Activated CD4-positive, alpha-beta T cell treated with anti-CD3 and anti-CD28 coated beads, Interleukin-2, amount 50 U/mL, for 48 hours (primary cell): ENCODE results near the gene ARPC3.
"Not testable (repeated sequence)": the region's sequence is repeated elsewhere in the genome, so short reads cannot be mapped to it uniquely, and the experiment has no call there.

Experiments used
- DNase-seq, 2 experiments: peaks; one replicate each; pipeline ENCODE4 v3.0.0-alpha.2; 2020

Gene ARPC3

GRCh38 chr12:110410086-110410485 is 40.1 kb downstream of the ARPC3 start:
- not testable (repeated sequence) for DNase-seq

GRCh38 chr12:110405126-110405662 is 44.9 kb downstream of the ARPC3 start:
- DNase-seq: not testable (repeated sequence)

- peak; percentile 74 to 81 for DNase-seq
These were observed 46.0 kb downstream of the ARPC3 start for GRCh38 chr12:110403976-110404682.

GRCh38 chr12:110403146-110403975 is 46.8 kb downstream of the ARPC3 start, which contains the start of gene ANAPC7:
TSS of gene ANAPC7 (minus strand) at chr12:110403708. CDS start at chr12:110403627, 81 bp downstream.
- peak; percentile 87 to 89 for DNase-seq
